AG09319 (cell line): ENCODE data around the gene TDG.
A peak's percentile ranks its signal among the peaks of the same experiment; 100 is the strongest.

ENCODE experiments used
- DNase-seq: peaks from one replicate; pipeline ENCODE4 v3.0.0-alpha.2; 2010; ENCODE audit warnings: low read depth; ENCODE audit errors: extremely low read depth
- CTCF ChIP-seq: IDR thresholded peaks from 2 replicates; pipeline ENCODE4 v1.5.1; 2011; ENCODE audit warnings: low read depth, mild to moderate bottlenecking, inconsistent platforms, low read length, moderate library complexity

The TDG gene

GRCh38 chr12:103965590-103966504 lies at the start of gene TDG:
Gene TDG, plus strand, starts transcription at chr12:103965872. Its CDS starts 166 bp downstream, at chr12:103966038.
- TF ChIP-seq CTCF = peak; percentile 20

GRCh38 chr12:103917873-103918272 lies 47.8 kb upstream of the TDG start:
- no peak for TF ChIP-seq CTCF
- no peak for DNase-seq

More at GRCh38 chr12:103965590-103966504, at the start of gene TDG:
- DNase-seq = peak; percentile 97

- no peak for DNase-seq
- TF ChIP-seq CTCF = no peak
These were observed 40.7 kb upstream of the TDG start for GRCh38 chr12:103924761-103925641.

GRCh38 chr12:103928682-103929045 lies 37.0 kb upstream of the TDG start:
- DNase-seq = no peak
- no peak for TF ChIP-seq CTCF

- no peak for TF ChIP-seq CTCF
These were observed 36.5 kb upstream of the TDG start for GRCh38 chr12:103929046-103929783.

GRCh38 chr12:103929784-103930033 lies 36.0 kb upstream of the TDG start:
- TF ChIP-seq CTCF = no peak
- no peak for DNase-seq

More at GRCh38 chr12:103929046-103929783, 36.5 kb upstream of the TDG start:
- DNase-seq = peak; percentile 80
